ENCODE data around the gene MYO3B.

DNA sequence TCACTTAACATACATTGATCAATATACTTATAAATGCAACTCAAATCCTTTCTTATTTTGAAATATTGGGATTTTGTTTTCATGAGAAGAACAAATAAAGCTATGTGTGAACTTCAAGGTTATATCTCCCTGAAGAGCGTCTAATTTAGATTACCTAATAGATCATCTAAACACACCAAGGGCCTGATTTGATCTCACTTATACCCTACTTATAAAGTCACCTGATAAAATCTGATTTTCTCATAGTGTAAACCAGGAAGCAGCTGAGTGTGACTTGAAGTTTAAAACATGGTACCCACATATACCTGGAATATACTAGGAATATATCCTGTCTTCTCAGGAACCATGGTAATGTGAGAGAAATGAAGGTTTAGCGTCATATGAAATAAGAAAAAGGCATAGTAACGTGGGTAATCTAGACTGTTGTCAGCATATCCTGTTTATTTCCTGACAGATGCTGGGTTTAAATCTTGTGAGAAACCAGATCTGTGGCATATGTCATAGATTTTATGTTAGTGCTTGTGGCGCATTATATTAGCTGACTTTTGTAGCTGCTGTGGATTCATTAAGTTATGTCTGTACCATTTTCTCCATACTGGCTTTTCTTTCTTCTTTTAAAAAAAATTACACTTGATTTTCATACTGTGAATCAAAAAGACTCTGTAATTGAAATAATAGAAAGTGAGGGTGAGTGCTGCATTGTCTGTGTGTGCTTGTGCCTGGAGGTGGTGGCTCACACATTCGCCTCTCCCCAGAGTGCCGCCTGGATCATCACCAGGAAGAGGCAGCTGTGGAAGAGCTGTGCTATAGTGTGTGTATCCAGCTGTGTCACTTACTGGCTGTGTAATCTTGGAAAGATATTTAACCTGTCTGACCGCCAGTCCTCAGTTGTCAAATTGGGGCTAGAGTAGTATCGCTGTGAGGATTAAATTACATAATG, 164.0 kb downstream of the MYO3B start:
- TF ChIP-seq, protein P1, sequence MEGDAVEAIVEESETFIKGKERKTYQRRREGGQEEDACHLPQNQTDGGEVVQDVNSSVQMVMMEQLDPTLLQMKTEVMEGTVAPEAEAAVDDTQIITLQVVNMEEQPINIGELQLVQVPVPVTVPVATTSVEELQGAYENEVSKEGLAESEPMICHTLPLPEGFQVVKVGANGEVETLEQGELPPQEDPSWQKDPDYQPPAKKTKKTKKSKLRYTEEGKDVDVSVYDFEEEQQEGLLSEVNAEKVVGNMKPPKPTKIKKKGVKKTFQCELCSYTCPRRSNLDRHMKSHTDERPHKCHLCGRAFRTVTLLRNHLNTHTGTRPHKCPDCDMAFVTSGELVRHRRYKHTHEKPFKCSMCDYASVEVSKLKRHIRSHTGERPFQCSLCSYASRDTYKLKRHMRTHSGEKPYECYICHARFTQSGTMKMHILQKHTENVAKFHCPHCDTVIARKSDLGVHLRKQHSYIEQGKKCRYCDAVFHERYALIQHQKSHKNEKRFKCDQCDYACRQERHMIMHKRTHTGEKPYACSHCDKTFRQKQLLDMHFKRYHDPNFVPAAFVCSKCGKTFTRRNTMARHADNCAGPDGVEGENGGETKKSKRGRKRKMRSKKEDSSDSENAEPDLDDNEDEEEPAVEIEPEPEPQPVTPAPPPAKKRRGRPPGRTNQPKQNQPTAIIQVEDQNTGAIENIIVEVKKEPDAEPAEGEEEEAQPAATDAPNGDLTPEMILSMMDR (IDR thresholded peaks at IDR 0.05) = no peak
- no peak for TF ChIP-seq POLR2A (IDR thresholded peaks at IDR 0.05)
